Motor neuron (in vitro differentiated cells): ENCODE data around the gene SFMBT1. TPM values are rescaled to one million over a fixed set of nuclear protein-coding genes. Genes with fewer than 3 reads are reported as not detected.
"Not testable (repeated sequence)": the region's sequence is repeated elsewhere in the genome, so short reads cannot be mapped to it uniquely, and the experiment has no call there.

Experiments
- ATAC-seq, 8 experiments: fragments of 200-7000 bp; cut with Tn5 transposase; replicated peaks in 6 of 8; 2 replicates each; pipeline ENCODE4 v1.8.0; 2021; ENCODE audit warnings: mild to moderate bottlenecking in 8 of 8, moderate library complexity in 8 of 8
- H3K27ac ChIP-seq, 2 donors: fragments of 250-450 bp; sonication (Bioruptor Pico); 2 replicates each; pipeline ENCODE4 v1.9.0; 2021; ENCODE audit warnings: antibody characterized with exemption in 2 of 2, mild to moderate bottlenecking in 2 of 2, moderate library complexity in 1 of 2
- H3K4me1 ChIP-seq, 2 donors: fragments of 250-450 bp; sonication (Bioruptor Pico); replicated peaks in 1 of 2; 2 replicates each; pipeline ENCODE4 v1.6.1; 2021; ENCODE audit warnings: antibody characterized with exemption in 2 of 2, mild to moderate bottlenecking in 2 of 2, moderate library complexity in 1 of 2
- H3K4me3 ChIP-seq, 5 donors: fragments of 250-450 bp; sonication (Bioruptor Pico); 2 replicates each; pipeline ENCODE4 v1.9.0; 2021; ENCODE audit warnings: antibody characterized with exemption in 5 of 5, mild to moderate bottlenecking in 5 of 5, moderate library complexity in 4 of 5
- WGBS, 10 experiments: fragments of 450-650 bp; shearing (Covaris generic); methylation state at CpG; one replicate each; pipeline ENCODE4 v1.0.0; 2022; 5-methylcytosine and 5-hydroxymethylcytosine counted together
- in situ Hi-C, 9 experiments: fragments of 400-800 bp; cut with MboI; loops; one replicate each; pipeline ENCODE4 v1.15.0; 2021; ENCODE audit warnings: low sequenced_read_pairs in 9 of 9, low pct_unique_long_range_greater_than_20kb in 2 of 9; ENCODE audit not compliant: unreplicated experiment in 9 of 9
- total RNA-seq, 8 experiments: library from RNA; unstranded; fragments of 300-600 nt; gene quantifications; 2 replicates each; pipeline versions ENCODE4 v1.2.3 to v1.2.4, GENCODE V29; 2022

The SFMBT1 gene
- total RNA-seq, 8 experiments from 2014 or later = 7.5 to 22.3 (median 10.8) TPM

DNA sequence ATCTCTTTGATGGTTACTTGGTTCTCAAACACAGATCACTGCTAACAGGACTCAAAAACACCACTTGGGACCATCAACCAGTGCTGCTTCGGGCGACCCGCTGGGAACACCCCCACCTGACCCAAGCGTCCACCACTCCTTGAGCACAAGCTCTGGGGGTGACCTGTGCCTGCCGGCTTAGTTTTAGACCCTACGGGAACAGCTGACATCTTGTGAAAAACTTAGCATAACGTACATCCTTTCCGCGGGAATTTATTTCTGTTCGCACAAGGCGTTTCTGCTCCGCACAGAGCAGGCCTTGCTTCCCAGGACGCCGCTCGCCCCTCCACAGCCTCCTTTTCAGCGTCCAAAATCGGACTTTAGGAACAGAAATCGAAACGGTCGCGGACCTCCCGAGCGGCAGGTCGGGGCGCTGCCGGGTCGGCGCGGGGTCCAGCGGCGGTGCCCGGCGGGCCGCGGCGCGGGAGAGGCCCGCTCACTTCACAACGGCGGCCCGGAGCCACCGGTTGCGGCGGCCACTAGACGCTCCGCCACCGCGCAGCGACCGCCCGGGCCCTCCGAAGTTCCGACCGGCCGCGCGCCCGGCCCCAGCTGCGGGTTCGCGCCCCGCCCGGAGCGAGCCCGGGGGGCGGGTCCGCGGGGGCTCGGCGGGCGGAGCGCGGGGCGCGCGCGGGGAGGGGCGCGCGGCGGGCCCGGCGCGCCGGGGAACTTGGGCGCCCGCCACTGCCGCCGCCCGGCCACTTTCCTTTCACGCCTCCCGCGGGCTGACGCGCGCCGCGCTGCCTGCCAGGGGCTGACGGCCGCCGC lies 959 bp downstream of the SFMBT1 start:
- peak; percentile 45 to 77 (median 74) for ATAC-seq
- WGBS, 10 experiments = 0 to 5% (median 1%) methylated on average over 2 to 18 of the region's 101 CpGs; no CpG with 5 or more reads in 3 of the 10 experiments
- H3K27ac ChIP-seq = peak overlapping the region in 1 of 2 donors; percentile 5
- peak overlapping the region; percentile 56 to 94 (median 76) for H3K4me3 ChIP-seq
- H3K4me1 ChIP-seq = peaks cover 8 to 9% of the 10 kb centered on the region in 2 donors
- in situ Hi-C loops = no loop called here

DNA sequence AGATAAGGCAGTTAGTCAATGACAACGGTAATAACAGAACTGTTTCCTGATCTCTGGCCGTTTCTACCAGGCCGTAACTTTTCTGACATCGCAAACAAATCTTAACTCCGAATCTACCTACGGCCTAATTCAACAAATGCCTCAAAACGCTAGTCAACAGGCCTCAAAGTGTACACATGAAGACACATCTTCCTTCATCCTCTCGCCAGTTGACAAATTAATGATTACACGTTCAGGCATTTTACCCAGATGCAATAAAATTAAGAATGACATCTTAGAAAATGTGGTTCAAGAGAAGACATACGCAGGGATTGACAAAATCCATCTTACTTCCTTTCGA lies 1.5 kb downstream of the SFMBT1 start:
- Histone ChIP-seq H3K4me1 (peaks cover 8 to 9% of the 10 kb centered on the region in 2 donors), H3K4me3 (peak overlapping the region; percentile 56 to 94 (median 76)), H3K27ac (no peak overlapping the region)
- ATAC-seq = no peak
- WGBS, 10 experiments = 29 to 100% (median 51%) methylated on average over 1 to 11 of the region's 11 CpGs; no CpG with 5 or more reads in 1 of the 10 experiments
- in situ Hi-C loops = no loop called here

DNA sequence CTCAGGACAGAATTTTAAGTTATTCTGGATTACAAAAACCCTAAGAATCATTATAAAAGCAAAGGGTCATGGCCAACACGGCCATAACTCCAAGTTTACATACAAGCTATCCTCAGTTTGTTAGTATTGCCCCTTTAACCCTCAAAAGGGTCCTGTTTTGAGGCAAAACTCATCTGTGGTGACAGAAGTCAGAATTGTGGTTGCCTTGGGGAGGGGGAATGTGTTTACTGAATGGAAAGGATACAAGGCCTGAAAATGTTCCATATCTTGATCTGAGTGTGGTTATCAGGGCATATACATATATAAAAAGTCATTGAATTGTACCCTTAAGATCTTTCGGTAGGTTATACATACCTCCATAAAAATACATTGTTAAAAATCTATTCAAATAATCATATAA lies 2.1 kb downstream of the SFMBT1 start:
- WGBS, 10 experiments = 67 to 100% (median 86%) methylated on average over 1 to 2 of the region's 2 CpGs; no CpG with 5 or more reads in 1 of the 10 experiments
- Histone ChIP-seq H3K4me1 (peaks cover 8 to 9% of the 10 kb centered on the region in 2 donors), H3K27ac (no peak overlapping the region), H3K4me3 (no peak overlapping the region)
- ATAC-seq = no peak
- in situ Hi-C loops = no loop called here

DNA sequence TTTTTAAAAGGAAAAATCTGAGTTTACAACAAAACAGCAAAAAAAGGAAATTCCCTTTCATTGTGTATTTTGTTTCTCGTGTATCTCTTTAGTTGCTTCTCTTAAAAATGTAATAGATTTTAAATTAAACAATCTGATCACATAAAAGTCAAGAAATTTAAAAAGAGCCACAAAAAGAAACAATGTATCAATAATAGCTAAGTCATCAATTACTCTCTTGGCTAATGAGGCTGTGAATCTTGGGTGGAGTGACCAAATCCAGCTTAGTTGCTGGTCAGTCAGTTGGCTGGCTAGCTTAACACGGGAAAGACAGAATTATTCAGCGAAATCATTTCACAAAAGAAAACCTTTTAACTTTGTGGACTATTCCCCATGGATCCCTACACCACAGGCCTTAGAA lies 3.2 kb downstream of the SFMBT1 start:
- ATAC-seq = no peak
- in situ Hi-C loops = no loop called here
- no peak overlapping the region for H3K27ac ChIP-seq
- peaks cover 8 to 9% of the 10 kb centered on the region in 2 donors for H3K4me1 ChIP-seq
- no peak overlapping the region for H3K4me3 ChIP-seq
- WGBS, 10 experiments = 66 to 100% (median 74%) methylated on average over 1 to 3 of the region's 3 CpGs; no CpG with 5 or more reads in 1 of the 10 experiments

DNA sequence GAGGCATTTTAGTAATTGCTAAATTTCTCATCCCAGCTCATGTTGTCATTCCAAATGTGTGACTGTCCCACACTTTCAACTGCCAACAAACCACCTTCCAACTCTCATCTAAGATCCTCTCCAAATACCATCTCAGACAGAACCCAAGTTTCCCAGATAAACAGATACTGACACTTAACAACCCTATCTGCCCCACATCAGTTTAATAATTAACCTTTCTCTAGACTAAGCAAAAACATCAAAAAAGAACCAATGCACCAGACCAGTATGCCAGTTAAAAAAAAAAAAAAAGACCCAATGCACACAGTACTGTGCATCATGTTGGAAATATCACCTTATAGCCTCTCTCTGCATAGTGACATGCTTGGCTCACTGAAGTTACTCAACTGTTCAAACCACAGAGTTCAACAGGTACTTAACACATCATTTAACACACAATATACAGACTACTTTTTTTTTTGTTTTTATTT lies 5.5 kb downstream of the SFMBT1 start:
- ATAC-seq = no peak

DNA sequence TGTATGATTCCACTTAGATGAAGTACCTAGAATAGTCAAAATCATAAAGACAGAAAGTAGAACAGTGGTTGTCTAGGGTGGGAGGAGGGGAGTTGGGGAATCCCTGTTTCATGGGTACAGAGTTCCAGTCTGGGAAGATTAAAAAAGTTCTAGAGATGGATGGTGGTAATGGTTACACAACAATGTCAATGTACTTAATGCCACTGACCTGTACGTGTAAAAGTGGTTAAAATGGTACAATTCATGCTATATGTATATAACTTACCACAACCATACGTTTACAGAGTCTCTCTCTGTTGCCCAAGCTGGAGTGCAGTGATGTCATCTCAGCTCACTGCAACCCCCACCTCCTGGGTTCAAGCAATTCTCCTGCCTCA lies 6.5 kb downstream of the SFMBT1 start:
- no peak for ATAC-seq
- WGBS, 10 experiments = 38 to 100% (median 93%) methylated on average over 1 to 2 of the region's 2 CpGs; no CpG with 5 or more reads in 4 of the 10 experiments
- Histone ChIP-seq H3K4me1 (peaks cover 6 to 8% of the 10 kb centered on the region in 2 donors), H3K4me3 (no peak overlapping the region), H3K27ac (no peak overlapping the region)
- in situ Hi-C loops = no loop called here

More for the DNA sequence above, 5.5 kb downstream of the SFMBT1 start:
- in situ Hi-C loops = no loop called here
- H3K27ac ChIP-seq = no peak overlapping the region
- H3K4me1 ChIP-seq = peaks cover 8 to 9% of the 10 kb centered on the region in 2 donors
- H3K4me3 ChIP-seq = no peak overlapping the region

DNA sequence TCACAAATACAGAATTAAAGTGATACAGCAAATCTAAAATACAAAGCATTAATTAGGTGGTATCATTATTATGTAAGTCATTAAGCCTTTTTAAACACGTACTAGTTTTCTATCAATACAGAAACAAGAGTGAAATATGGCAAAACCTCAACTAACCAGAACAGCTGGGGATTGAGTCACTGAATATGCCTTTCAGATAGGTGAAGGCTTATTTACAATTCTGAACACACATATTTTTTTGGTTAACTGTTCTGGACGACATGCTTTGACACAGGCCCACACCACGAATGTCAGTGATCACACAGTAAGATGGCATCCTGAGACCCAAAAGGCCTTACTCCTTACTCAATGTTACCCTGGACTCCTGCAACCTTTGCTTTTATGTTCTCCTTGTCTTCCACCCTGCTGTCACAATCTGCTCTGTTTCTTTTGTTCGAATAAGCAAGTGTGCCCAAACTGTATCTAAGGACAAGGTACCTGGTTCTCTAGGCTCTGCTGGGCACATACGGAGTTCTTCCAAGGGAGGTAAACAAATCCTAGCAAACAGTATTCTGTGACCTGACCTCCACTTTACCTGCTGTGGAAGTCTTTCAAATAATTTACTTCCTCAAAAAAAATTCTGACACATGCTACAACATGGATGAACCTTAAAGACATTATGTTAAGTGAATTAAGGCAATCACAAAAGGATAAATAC lies 7.0 kb downstream of the SFMBT1 start:
- 4 to 100% (median 63%) methylated on average over 1 to 5 of the region's 5 CpGs; no CpG with 5 or more reads in 1 of the 10 experiments for WGBS, 10 experiments
- in situ Hi-C loops = no loop called here
- peaks cover 2 to 4% of the 10 kb centered on the region in 2 donors for H3K4me1 ChIP-seq
- ATAC-seq = peak in 2 of 8 experiments; percentile 72 to 75
- H3K27ac ChIP-seq = no peak overlapping the region
- H3K4me3 ChIP-seq = no peak overlapping the region

DNA sequence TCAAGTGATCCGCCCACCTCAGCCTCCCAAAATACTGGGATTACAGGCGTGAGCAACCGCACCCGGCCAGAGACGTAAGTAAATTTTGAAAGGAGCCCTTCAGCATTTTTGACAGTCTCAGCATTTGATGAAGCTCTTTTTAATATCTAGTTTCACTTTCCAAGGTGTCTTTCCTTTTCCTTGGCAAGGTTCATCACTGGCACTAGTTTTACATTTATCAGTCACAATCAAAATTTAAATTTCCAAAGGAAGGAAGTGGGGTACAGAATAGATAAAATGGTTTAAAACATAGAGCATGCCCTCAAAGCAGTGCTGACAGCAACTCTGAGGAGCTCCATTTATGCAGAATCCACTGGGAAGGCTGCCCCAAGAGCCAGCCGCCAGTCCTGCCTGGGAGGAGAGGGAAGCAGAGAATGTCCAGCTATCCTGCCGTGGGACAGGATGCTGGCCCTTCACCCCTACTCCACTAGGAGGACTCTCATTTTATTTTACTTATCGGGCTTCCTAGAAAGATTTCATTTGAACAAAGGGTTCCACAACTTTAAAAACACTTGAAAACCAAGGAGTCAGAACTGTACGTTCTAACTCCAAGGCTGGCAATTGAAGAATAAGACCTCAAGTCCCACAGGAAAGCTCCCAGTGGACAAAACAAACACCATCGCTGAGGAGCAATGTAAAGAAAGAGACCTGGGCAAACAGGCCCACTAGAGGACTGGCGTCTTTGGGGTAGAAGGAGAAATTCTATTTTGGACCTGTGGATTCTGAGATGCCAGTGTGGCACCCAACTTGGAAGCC lies 9.9 kb downstream of the SFMBT1 start:
- peak in 2 of 8 experiments; percentile 53 to 54 for ATAC-seq

DNA sequence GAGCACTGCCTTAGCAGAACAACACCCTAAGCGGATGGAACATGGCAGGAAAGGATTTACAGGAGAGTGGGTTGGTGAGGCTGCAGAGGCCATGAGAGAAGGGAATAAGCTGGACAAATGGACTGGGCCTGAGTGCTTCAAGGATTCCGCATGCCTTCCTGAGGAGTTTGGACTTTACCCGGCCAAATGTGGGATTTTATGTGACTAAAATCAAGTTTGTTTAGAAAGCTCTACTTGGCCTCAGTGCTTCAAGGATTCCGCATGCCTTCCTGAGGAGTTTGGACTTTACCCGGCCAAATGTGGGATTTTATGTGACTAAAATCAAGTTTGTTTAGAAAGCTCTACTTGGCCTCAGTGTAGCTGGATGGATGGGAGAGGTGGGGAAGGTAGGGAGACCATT lies 10.9 kb downstream of the SFMBT1 start:
- H3K4me3 ChIP-seq, ATAC-seq, H3K27ac ChIP-seq, H3K4me1 ChIP-seq, in situ Hi-C loops: not testable (repeated sequence)
- 86 to 100% (median 93%) methylated on average over 1 to 5 of the region's 5 CpGs; no CpG with 5 or more reads in 6 of the 10 experiments for WGBS, 10 experiments

More for the DNA sequence above, 9.9 kb downstream of the SFMBT1 start:
- in situ Hi-C loops = no loop called here
- 71 to 100% (median 90%) methylated on average over 1 to 11 of the region's 11 CpGs; no CpG with 5 or more reads in 1 of the 10 experiments for WGBS, 10 experiments
- Histone ChIP-seq H3K4me1 (no peaks in the 10 kb centered on the region), H3K27ac (no peak overlapping the region), H3K4me3 (no peak overlapping the region)

DNA sequence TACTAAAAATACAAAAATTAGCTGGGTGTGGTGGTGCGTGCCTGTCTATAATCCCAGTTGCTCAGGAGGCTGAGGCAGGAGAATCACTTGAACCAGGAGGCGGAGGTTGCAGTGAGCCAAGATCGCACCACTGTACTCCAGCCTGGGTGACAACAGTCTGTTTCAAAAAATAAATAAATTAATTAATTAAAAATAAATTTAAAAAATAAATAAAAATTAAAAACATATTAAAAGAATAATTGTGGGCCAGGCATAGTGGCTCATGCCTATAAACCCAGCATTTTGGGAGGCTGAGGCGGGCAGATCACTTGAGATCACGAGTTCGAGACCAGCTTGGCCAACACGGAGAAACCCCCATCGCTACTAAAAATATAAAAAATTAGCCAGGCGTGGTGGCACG lies 11.5 kb downstream of the SFMBT1 start:
- H3K4me3 ChIP-seq, H3K27ac ChIP-seq, H3K4me1 ChIP-seq, in situ Hi-C loops, ATAC-seq: not testable (repeated sequence)
- 93 to 100% (median 96%) methylated on average over 2 to 10 of the region's 10 CpGs for WGBS, 10 experiments

DNA sequence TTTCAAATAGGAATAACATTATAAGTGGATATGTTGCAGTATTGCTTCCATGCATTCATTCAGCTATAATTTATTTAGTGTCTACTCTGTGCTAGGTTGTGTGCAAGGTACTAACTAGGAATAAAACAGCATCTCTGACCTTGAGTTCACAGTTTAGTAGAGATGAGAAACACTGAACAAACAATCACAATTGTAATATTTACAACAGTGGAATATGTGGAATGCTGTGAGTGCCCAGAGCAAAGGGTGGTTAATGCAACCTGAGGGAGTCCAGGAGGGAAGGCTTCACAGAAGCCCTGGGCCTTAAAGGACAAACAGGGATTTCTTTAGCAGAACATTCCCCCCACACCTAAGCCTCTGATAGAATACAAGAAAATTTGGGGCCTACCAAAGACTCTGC lies 13.3 kb downstream of the SFMBT1 start:
- no peak for ATAC-seq
- Histone ChIP-seq H3K4me1 (peaks cover 2 to 3% of the 10 kb centered on the region in 2 donors), H3K27ac (no peak overlapping the region), H3K4me3 (no peak overlapping the region)
- in situ Hi-C loops = no loop called here

DNA sequence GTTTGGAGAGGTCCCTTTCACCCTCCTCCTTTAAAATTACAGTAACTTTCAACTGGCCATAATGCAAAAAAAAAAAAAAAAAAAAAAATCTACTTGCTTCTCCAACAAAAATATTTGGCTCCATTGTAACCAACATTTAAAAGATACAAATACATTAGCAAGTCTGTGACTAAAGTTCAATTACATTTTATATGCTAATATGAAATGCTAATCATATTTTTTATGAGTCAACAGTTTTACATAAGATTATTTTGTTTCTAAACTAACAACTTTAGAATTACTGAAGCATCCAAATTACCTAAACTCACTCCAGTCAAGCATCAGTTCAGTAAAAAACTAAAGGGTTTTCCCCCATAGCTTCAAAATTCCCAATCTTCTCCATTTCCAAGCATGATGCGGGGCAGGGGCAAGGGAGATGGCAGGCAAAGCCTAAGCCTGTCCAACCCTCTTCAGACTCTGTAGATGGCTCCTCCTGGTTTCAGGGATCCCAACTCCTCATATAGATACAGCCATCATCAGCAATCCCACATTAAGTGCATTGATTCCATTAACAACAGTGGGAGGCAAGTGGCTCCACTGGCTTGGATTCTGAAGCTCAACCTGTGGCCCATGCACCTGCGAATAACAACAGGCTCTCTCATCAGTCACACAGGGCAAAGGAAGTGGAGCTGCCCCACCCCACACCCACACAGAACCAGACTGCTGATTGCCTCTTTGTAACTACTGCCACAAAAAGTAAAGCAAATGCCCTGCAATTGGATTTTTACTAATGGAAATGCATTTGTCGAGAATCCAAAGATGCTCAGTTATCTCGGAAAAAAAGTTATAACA lies 15.0 kb downstream of the SFMBT1 start:
- peak in 3 of 8 experiments; percentile 76 to 86 (median 79) for ATAC-seq
- Histone ChIP-seq H3K4me3 (no peak overlapping the region), H3K4me1 (peaks cover 4% of the 10 kb centered on the region in 2 donors), H3K27ac (no peak overlapping the region)
- WGBS, 10 experiments = 7 to 89% (median 57%) methylated on average over 2 to 4 of the region's 4 CpGs; no CpG with 5 or more reads in 2 of the 10 experiments
- in situ Hi-C loops = no loop called here
